ENCODE data around the gene LPIN2. TPM values are rescaled to one million over a fixed set of nuclear protein-coding genes. Genes with fewer than 3 reads are reported as not detected.
A peak's percentile ranks its signal among the peaks of the same experiment; 100 is the strongest.
"Not testable (repeated sequence)": the region's sequence is repeated elsewhere in the genome, so short reads cannot be mapped to it uniquely, and the experiment has no call there.

Gene LPIN2
- total and polyA plus RNA-seq, 10 donors = 4.0 to 79.7 (median 51.3) TPM

- no peak for DNase-seq
- Histone ChIP-seq H3K4me3 (no peak overlapping the region), H3K27me3 (replicated peaks in 1 of 7) (no peaks in the 10 kb centered on the region), H3K27ac (peak overlapping the region in 4 of 8 donors; percentile 26 to 51 (median 34)), H3K9me3 (no peaks in the 10 kb centered on the region), H3K36me3 (no peaks in the 10 kb centered on the region), H3K4me1 (peaks cover 0 to 18% (median 8%) of the 10 kb centered on the region in 6 donors)
- TF ChIP-seq POLR2A (IDR thresholded peaks at IDR 0.05) (no peak), POLR2AphosphoS5 (IDR thresholded peaks at IDR 0.05) (no peak), CTCF (IDR thresholded peaks at IDR 0.05 in 8 of 11, conservative IDR thresholded peaks at IDR 0.05 in 3 of 11) (no peak)
- 35 to 53% (median 50%) methylated on average over 12 of the region's 12 CpGs for WGBS, 5 donors
- intact Hi-C loops (cut with DNase I; ENCODE audit: low total_unique reads) = no loop called here
Observed at GRCh38 chr18:3029215-3029952, 16.4 kb upstream of the LPIN2 start.

- H3K27me3 ChIP-seq (replicated peaks in 1 of 7); H3K9me3 ChIP-seq; intact Hi-C loops (cut with DNase I; ENCODE audit: low total_unique reads); H3K36me3 ChIP-seq; DNase-seq; H3K4me3 ChIP-seq: not testable (repeated sequence)
- Histone ChIP-seq H3K4me1 (peaks cover 0 to 18% (median 8%) of the 10 kb centered on the region in 6 donors), H3K27ac (peak overlapping the region in 3 of 8 donors; percentile 6 to 44 (median 31))
- WGBS, 5 donors = 80 to 95% (median 91%) methylated on average over 3 of the region's 3 CpGs
Observed at GRCh38 chr18:3028115-3028514, 15.2 kb upstream of the LPIN2 start.

- no peaks in the 10 kb centered on the region for H3K36me3 ChIP-seq
- peak overlapping the region in 4 of 8 donors; percentile 6 to 44 (median 32) for H3K27ac ChIP-seq
- TF ChIP-seq POLR2A (IDR thresholded peaks at IDR 0.05) (no peak), CTCF (IDR thresholded peaks at IDR 0.05 in 8 of 11, conservative IDR thresholded peaks at IDR 0.05 in 3 of 11) (no peak), POLR2AphosphoS5 (IDR thresholded peaks at IDR 0.05) (no peak)
- no peaks in the 10 kb centered on the region for H3K9me3 ChIP-seq
- H3K4me3 ChIP-seq = no peak overlapping the region
- DNase-seq = no peak
- H3K27me3 ChIP-seq (replicated peaks in 1 of 7) = no peaks in the 10 kb centered on the region
- peaks cover 0 to 18% (median 8%) of the 10 kb centered on the region in 6 donors for H3K4me1 ChIP-seq
- WGBS, 5 donors = 69 to 92% (median 86%) methylated on average over 11 of the region's 11 CpGs
- intact Hi-C loops (cut with DNase I; ENCODE audit: low total_unique reads) = no loop called here
Observed at GRCh38 chr18:3027370-3027891, 14.5 kb upstream of the LPIN2 start.

GRCh38 chr18:3025544-3025943, 12.6 kb upstream of the LPIN2 start:
- TF ChIP-seq POLR2A (IDR thresholded peaks at IDR 0.05) = no peak
- TF ChIP-seq POLR2AphosphoS5 (IDR thresholded peaks at IDR 0.05) = no peak
- no peak for TF ChIP-seq CTCF (IDR thresholded peaks at IDR 0.05 in 8 of 11, conservative IDR thresholded peaks at IDR 0.05 in 3 of 11)
- no peak for DNase-seq
- Histone ChIP-seq H3K27ac (no peak overlapping the region), H3K27me3 (replicated peaks in 1 of 7) (no peaks in the 10 kb centered on the region), H3K4me1 (peaks cover 0 to 18% (median 8%) of the 10 kb centered on the region in 6 donors), H3K36me3 (no peaks in the 10 kb centered on the region), H3K9me3 (no peaks in the 10 kb centered on the region), H3K4me3 (no peak overlapping the region)
- intact Hi-C loops (cut with DNase I; ENCODE audit: low total_unique reads) = no loop called here
- 90 to 94% (median 93%) methylated on average over 2 of the region's 2 CpGs for WGBS, 5 donors

- H3K36me3 ChIP-seq; intact Hi-C loops (cut with DNase I; ENCODE audit: low total_unique reads); H3K4me1 ChIP-seq; H3K27ac ChIP-seq; H3K4me3 ChIP-seq; H3K27me3 ChIP-seq (replicated peaks in 1 of 7); DNase-seq; H3K9me3 ChIP-seq: not testable (repeated sequence)
- 89 to 95% (median 92%) methylated on average over 3 to 5 of the region's 5 CpGs for WGBS, 5 donors
Observed at GRCh38 chr18:3023603-3024002, 10.7 kb upstream of the LPIN2 start.

All from spleen (tissue), 11 donors.